Activated naive CD8-positive, alpha-beta T cell treated with anti-CD3 and anti-CD28 coated beads, Interleukin-2, amount 50 U/mL, for 24 hours (primary cell): ENCODE results near the gene SDHAF4.
"Not testable (repeated sequence)": the region's sequence is repeated elsewhere in the genome, so short reads cannot be mapped to it uniquely, and the experiment has no call there.

Experiments used
- ATAC-seq: fragments of 150-1000 bp; cut with Tn5 transposase; one replicate; pipeline ENCODE4 v1.10.0; 2021
- DNase-seq: peaks from one replicate; pipeline ENCODE4 v3.0.0; 2021
- H3K27ac Mint-ChIP-seq: one replicate; pipeline ENCODE4 v1.8.0; 2021; ENCODE audit warnings: mild to moderate bottlenecking, mixed read lengths
- H3K27me3 Mint-ChIP-seq: one replicate; pipeline ENCODE4 v1.8.0; 2021; ENCODE audit warnings: mixed read lengths
- H3K36me3 Mint-ChIP-seq: one replicate; pipeline ENCODE4 v1.8.0; 2021; ENCODE audit warnings: low read depth, mixed read lengths
- H3K4me1 Mint-ChIP-seq: one replicate; pipeline ENCODE4 v1.8.0; 2021; ENCODE audit warnings: mixed read lengths
- H3K4me3 Mint-ChIP-seq: one replicate; pipeline ENCODE4 v1.8.0; 2021; ENCODE audit warnings: mild to moderate bottlenecking, moderate library complexity, mixed read lengths
- H3K9me3 Mint-ChIP-seq: one replicate; pipeline ENCODE4 v1.8.0; 2021; ENCODE audit warnings: mixed read lengths

SDHAF4 gene

DNA sequence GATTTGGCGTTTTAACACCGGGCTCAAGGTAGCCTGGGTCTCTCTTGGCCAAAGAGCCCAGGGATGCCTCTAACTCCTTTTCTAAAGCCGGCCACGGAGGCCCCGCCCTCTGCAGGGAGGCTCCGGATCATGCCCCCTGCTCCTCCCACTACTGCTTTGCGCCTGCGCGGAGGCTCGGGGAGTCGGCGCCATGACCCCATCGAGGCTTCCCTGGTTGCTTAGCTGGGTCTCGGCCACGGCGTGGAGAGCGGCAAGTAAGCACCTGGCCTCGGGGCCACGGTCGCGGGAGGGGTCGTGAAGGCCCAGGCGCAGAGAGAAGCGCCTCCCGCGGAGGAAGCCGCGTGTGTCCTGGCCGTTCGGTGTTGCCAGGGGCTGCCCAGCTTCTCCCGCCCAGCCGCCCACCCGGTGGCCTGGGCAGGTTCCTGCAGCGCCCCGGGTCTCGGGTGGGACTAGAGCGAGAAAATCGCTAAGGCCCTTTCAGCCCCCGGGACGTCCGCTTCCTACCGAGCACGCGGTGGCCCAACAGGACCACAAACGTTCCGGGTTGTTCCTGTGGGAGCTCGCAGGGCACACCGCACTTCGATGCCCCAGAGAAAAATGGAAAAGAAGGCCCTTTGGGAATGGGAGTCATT is at the start of gene SDHAF4:
Gene SDHAF4, plus strand, starts transcription at position 180 of the 632 bp plus-strand sequence. Its CDS starts 11 bp downstream, at position 191.
- Mint-ChIP-seq H3K27ac (peak within 1 kb of the TSS; percentile 85), H3K4me1 (peaks cover 18% of the 10 kb centered on the region), H3K36me3 (peaks cover 14% of the 10 kb centered on the region), H3K9me3 (no peaks in the 10 kb centered on the region), H3K4me3 (peak within 1 kb of the TSS; percentile 87), H3K27me3 (no peaks in the 10 kb centered on the region)
- peak; percentile 99 for ATAC-seq
- peak; percentile 95 for DNase-seq

- Mint-ChIP-seq H3K27me3 (no peaks in the 10 kb centered on the region), H3K36me3 (no peaks in the 10 kb centered on the region), H3K9me3 (no peaks in the 10 kb centered on the region), H3K4me1 (no peaks in the 10 kb centered on the region), H3K27ac (no peak overlapping the region), H3K4me3 (no peak overlapping the region)
- ATAC-seq (no peak), DNase-seq (no peak)
Observed at GRCh38 chr6:70518723-70519122, 48.0 kb upstream of the SDHAF4 start.

DNA sequence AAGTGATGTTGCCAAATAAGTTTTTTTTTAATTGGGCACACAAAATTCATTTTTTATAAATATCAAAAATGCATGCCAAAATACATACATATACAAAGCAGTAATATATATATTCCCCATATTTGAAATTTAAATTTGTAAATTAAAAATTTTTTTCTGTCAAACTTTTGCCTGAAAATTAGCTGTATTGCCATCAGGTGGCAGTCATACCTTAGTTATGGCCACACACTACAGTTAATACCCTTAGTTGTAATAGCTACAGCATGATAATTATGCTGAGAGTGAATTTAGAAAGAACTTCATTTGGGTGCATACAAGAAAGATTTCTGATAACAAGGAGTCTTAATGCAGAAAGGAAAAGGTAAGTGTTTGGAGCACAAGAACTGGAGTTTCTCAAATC is 46.2 kb upstream of the SDHAF4 start:
- Mint-ChIP-seq H3K36me3 (peaks cover 2% of the 10 kb centered on the region), H3K27me3 (no peaks in the 10 kb centered on the region), H3K27ac (no peak overlapping the region), H3K4me3 (no peak overlapping the region), H3K9me3 (no peaks in the 10 kb centered on the region), H3K4me1 (no peaks in the 10 kb centered on the region)
- no peak for DNase-seq
- no peak for ATAC-seq

DNA sequence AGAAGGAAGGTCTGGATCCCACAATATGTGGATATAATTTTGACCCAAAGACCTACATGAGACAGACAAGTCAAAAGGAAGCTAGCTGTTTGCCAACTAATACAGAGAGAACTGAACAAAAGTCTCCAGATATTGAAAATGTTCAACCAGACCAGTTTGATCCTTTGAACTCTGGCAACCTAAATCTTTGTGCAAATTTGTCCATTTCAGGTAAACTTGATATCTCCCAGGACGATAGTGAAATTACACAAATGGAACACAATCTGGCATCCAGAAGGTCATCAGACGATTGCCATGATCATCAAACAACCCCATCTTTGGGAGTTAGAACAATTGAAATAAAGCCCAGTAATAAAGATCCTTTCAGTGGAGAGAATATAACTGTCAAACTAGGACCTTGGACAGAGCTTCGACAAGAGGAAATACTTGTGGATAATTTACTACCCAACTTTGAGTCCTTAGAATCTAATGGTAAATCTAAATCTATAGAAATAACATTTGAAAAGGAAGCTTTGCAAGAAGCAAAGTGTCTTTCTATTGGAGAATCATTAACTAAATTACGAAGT is 41.9 kb upstream of the SDHAF4 start:
- no peak for DNase-seq
- Mint-ChIP-seq H3K4me3 (no peak overlapping the region), H3K9me3 (no peaks in the 10 kb centered on the region), H3K36me3 (peaks cover 2% of the 10 kb centered on the region), H3K27ac (no peak overlapping the region), H3K27me3 (no peaks in the 10 kb centered on the region), H3K4me1 (no peaks in the 10 kb centered on the region)
- ATAC-seq = no peak

GRCh38 chr6:70527071-70527737 is 39.5 kb upstream of the SDHAF4 start:
- ATAC-seq = no peak
- H3K9me3 Mint-ChIP-seq = no peaks in the 10 kb centered on the region
- no peak for DNase-seq
- H3K4me1 Mint-ChIP-seq = no peaks in the 10 kb centered on the region
- no peak overlapping the region for H3K27ac Mint-ChIP-seq
- no peak overlapping the region for H3K4me3 Mint-ChIP-seq
- no peaks in the 10 kb centered on the region for H3K27me3 Mint-ChIP-seq
- H3K36me3 Mint-ChIP-seq = peaks cover 2% of the 10 kb centered on the region

GRCh38 chr6:70530023-70530422 is 36.7 kb upstream of the SDHAF4 start:
- DNase-seq (no peak), ATAC-seq (no peak)
- Mint-ChIP-seq H3K4me1 (no peaks in the 10 kb centered on the region), H3K27ac (no peak overlapping the region), H3K9me3 (no peaks in the 10 kb centered on the region), H3K4me3 (no peak overlapping the region), H3K27me3 (no peaks in the 10 kb centered on the region), H3K36me3 (no peaks in the 10 kb centered on the region)

DNA sequence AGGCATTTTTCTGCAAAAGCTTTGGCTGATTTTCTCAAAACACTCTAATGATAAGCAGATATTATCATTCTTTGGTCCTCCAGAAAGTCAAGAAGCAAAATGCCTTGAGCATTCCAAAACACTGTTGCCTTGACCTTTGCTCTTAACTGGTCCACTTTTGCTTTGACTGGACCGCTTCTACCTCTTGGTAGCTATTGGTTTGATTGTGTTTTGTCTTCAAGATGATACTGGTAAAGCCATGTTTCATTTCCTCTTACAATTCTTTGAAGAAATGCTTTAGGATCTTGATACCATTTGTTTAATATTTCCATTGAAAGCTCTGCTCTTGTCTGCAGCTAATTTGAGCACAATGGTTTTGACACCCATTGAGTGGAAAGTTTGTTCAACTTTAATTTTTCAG is 35.6 kb upstream of the SDHAF4 start:
- ATAC-seq = no peak
- Mint-ChIP-seq H3K4me3 (no peak overlapping the region), H3K27me3 (no peaks in the 10 kb centered on the region), H3K4me1 (no peaks in the 10 kb centered on the region), H3K36me3 (no peaks in the 10 kb centered on the region), H3K9me3 (no peaks in the 10 kb centered on the region), H3K27ac (no peak overlapping the region)
- no peak for DNase-seq

- Mint-ChIP-seq H3K27ac (no peak overlapping the region), H3K36me3 (peaks cover 9% of the 10 kb centered on the region), H3K27me3 (no peaks in the 10 kb centered on the region), H3K4me1 (no peaks in the 10 kb centered on the region), H3K4me3 (no peak overlapping the region), H3K9me3 (no peaks in the 10 kb centered on the region)
- ATAC-seq = no peak
- no peak for DNase-seq
Observed at GRCh38 chr6:70537266-70537665, 29.5 kb upstream of the SDHAF4 start.

GRCh38 chr6:70538376-70538775 is 28.4 kb upstream of the SDHAF4 start:
- no peak overlapping the region for H3K4me3 Mint-ChIP-seq
- ATAC-seq (no peak), DNase-seq (no peak)
- no peaks in the 10 kb centered on the region for H3K4me1 Mint-ChIP-seq
- no peaks in the 10 kb centered on the region for H3K27me3 Mint-ChIP-seq
- no peak overlapping the region for H3K27ac Mint-ChIP-seq
- H3K36me3 Mint-ChIP-seq = peaks cover 9% of the 10 kb centered on the region
- no peaks in the 10 kb centered on the region for H3K9me3 Mint-ChIP-seq

DNA sequence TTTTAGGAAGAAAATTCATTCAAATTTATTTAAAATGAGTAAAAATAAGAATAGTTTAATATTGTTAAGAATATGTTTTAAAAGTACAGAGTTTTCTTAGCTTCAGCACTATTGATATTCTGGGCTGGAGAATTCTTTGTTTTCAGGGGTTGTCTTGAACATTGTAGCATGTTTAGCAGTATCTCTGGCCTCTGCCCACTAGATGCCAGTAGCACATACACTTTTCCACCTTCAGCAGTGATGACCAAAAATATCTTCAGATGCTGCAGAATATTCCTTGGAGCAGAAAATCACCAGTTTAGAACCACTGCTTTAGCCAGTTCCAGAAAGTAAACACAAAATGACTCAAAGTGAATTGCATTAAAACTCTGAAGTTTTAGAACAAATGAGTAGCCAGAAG is 19.4 kb upstream of the SDHAF4 start:
- DNase-seq (no peak), ATAC-seq (no peak)
- Mint-ChIP-seq H3K27ac (no peak overlapping the region), H3K27me3 (no peaks in the 10 kb centered on the region), H3K4me3 (no peak overlapping the region), H3K4me1 (no peaks in the 10 kb centered on the region), H3K36me3 (no peaks in the 10 kb centered on the region), H3K9me3 (no peaks in the 10 kb centered on the region)

GRCh38 chr6:70547905-70548304 is 18.8 kb upstream of the SDHAF4 start:
- H3K4me3 Mint-ChIP-seq = no peak overlapping the region
- no peaks in the 10 kb centered on the region for H3K27me3 Mint-ChIP-seq
- no peaks in the 10 kb centered on the region for H3K36me3 Mint-ChIP-seq
- ATAC-seq (no peak), DNase-seq (no peak)
- no peak overlapping the region for H3K27ac Mint-ChIP-seq
- H3K4me1 Mint-ChIP-seq = no peaks in the 10 kb centered on the region
- no peaks in the 10 kb centered on the region for H3K9me3 Mint-ChIP-seq

DNA sequence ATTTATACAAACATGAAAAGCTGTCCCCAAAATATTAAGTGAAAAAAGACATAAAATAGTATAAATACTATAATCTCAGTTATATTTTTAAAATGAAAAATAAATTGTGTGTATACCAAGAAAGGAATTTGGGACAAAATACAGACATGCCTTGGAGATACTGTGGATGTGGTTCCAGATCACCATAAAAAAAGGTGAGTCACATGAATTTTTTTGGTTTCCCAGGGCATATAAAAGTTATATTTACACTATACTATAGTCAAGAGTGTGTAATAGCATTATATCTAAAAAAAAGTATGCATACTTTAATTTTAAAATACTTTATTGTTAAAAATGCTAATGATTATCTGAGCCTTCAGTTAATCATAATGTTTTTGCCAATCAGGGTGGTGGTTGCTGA is 17.4 kb upstream of the SDHAF4 start:
- Mint-ChIP-seq H3K4me3 (no peak overlapping the region), H3K9me3 (no peaks in the 10 kb centered on the region), H3K27ac (no peak overlapping the region), H3K4me1 (no peaks in the 10 kb centered on the region), H3K27me3 (no peaks in the 10 kb centered on the region), H3K36me3 (no peaks in the 10 kb centered on the region)
- no peak for DNase-seq
- ATAC-seq = no peak

DNA sequence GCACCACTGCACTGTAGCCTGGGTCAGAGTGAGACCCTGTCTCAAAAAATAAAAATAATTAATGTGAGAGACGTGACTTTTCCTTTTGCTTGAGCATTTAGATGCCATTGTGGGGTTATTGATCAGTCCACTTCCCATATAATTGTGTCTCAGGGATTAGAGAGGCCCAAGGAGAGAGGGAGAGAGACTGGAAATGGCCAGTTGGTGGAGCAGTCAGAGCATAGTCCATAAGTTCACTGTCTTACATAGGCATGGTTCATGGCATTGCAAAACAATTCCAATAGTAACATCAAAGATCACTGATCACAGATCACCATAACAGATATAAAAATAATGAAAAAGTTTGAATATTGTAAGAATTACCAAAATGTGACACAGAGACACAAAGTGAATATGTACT is 15.2 kb upstream of the SDHAF4 start:
- H3K4me3 Mint-ChIP-seq = no peak overlapping the region
- no peaks in the 10 kb centered on the region for H3K9me3 Mint-ChIP-seq
- no peak for ATAC-seq
- H3K27me3 Mint-ChIP-seq = no peaks in the 10 kb centered on the region
- no peak overlapping the region for H3K27ac Mint-ChIP-seq
- H3K4me1 Mint-ChIP-seq = no peaks in the 10 kb centered on the region
- DNase-seq = no peak
- no peaks in the 10 kb centered on the region for H3K36me3 Mint-ChIP-seq

GRCh38 chr6:70552286-70552940 is 14.3 kb upstream of the SDHAF4 start:
- H3K9me3 Mint-ChIP-seq, H3K4me3 Mint-ChIP-seq, H3K27me3 Mint-ChIP-seq: not testable (repeated sequence)

DNA sequence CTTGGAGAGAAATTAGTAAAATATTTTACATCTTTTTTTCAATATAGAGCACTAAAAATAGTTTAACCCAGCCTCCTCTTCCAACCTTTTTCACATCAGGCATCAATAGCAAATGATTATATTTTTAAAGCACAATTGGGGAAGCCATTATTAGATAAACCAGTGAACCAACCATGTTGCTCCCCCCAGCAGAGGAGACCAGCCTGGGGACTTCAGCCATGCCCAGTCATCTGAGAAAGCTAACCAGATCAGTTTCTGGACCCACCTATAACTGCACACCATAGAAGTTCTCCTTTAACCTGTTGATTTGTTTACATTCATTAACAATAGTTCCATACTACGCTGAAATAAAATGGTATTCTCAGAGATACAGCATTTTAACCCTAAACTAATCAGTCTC is 13.8 kb upstream of the SDHAF4 start:
- peaks cover 2% of the 10 kb centered on the region for H3K36me3 Mint-ChIP-seq
- no peak overlapping the region for H3K4me3 Mint-ChIP-seq
- ATAC-seq (no peak), DNase-seq (no peak)
- H3K4me1 Mint-ChIP-seq = peaks cover 9% of the 10 kb centered on the region
- H3K9me3 Mint-ChIP-seq = no peaks in the 10 kb centered on the region
- no peak overlapping the region for H3K27ac Mint-ChIP-seq
- no peaks in the 10 kb centered on the region for H3K27me3 Mint-ChIP-seq

More at GRCh38 chr6:70552286-70552940, 14.3 kb upstream of the SDHAF4 start:
- not testable (repeated sequence) for H3K27ac Mint-ChIP-seq, DNase-seq, ATAC-seq, H3K4me1 Mint-ChIP-seq, H3K36me3 Mint-ChIP-seq
